Large intestine (tissue), 3 donors: ENCODE data around the gene SFMBT1. TPM values are rescaled to one million over a fixed set of nuclear protein-coding genes. Genes with fewer than 3 reads are reported as not detected.

ENCODE experiments used
- DNase-seq, 2 donors: peaks; one replicate each; pipeline versions ENCODE4 v3.0.0 to v3.0.0-alpha.2; 2013
- H3K27ac ChIP-seq: one replicate; pipeline ENCODE4 v1.5.1; 2013; ENCODE audit warnings: low read length
- H3K27me3 ChIP-seq: 2 replicates; pipeline ENCODE4 v1.6.1; 2013; ENCODE audit warnings: low read length; ENCODE audit not compliant: control insufficient read depth, insufficient read depth
- H3K36me3 ChIP-seq: 2 replicates; pipeline ENCODE4 v1.6.1; 2013; ENCODE audit warnings: low read length; ENCODE audit not compliant: control insufficient read depth, insufficient read depth
- H3K4me1 ChIP-seq: one replicate; pipeline ENCODE4 v1.6.1; 2013; ENCODE audit warnings: low read length; ENCODE audit not compliant: control insufficient read depth, insufficient read depth
- H3K4me3 ChIP-seq: one replicate; pipeline ENCODE4 v1.5.1; 2013; ENCODE audit warnings: low read length
- H3K9me3 ChIP-seq: one replicate; pipeline ENCODE4 v1.6.1; 2013; ENCODE audit warnings: mild to moderate bottlenecking, low read depth, low read length, moderate library complexity; ENCODE audit not compliant: control insufficient read depth
- WGBS: methylation state at CpG from one replicate; pipeline ENCODE4 v1.1.5; 2013; ENCODE audit warnings: low lambda C conversion rate; ENCODE audit not compliant: insufficient coverage; 5-methylcytosine and 5-hydroxymethylcytosine counted together
- polyA plus RNA-seq: library from polyadenylated mRNA; unstranded; fragments of 120-200 nt; gene quantifications from one replicate; pipeline ENCODE4 v1.2.1, GENCODE V29; 2013

SFMBT1 gene
- polyA plus RNA-seq, 1 donor, result 12.8 TPM

- no peak overlapping the region for H3K27ac ChIP-seq
- no peaks in the 10 kb centered on the region for H3K9me3 ChIP-seq
- no peaks in the 10 kb centered on the region for H3K27me3 ChIP-seq
- no peak overlapping the region for H3K4me3 ChIP-seq
- peaks cover 2% of the 10 kb centered on the region for H3K36me3 ChIP-seq
- WGBS, result no CpG with 5 or more reads among the region's 5 CpGs
- H3K4me1 ChIP-seq, result peaks cover 12% of the 10 kb centered on the region
- DNase-seq, result no peak
Measured at GRCh38 chr3:53081318-53081717, 35.4 kb upstream of the SFMBT1 start.

DNA sequence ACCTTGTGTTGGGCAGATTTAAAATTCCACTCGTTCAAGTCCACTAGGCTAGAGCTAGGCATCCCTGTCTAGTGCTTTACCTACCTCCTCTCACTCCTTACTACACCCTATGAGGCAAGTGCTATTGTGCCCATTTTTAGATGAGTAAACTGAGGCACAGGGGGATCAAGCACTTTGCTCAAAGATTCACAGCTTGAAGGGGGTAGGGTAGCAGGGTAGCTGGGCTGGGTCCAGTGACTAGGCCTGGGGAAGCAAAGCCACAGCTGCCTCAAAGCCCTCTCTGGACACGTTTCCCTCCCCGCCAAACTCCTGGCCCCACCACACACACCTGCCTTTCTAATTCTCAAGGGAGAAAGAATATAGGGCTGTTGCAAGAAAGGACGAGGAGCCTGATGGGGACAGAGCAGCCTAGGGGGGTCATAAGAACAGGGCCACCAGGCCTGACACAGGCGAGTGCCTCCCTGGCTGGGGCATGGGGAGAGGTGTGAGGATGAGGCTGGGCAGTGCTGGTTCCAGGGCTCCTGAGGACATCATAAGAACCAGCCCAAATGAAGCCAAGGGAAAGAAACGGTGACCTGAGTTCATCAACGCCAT, 34.8 kb upstream of the SFMBT1 start:
- DNase-seq, result no peak
- no CpG with 5 or more reads among the region's 7 CpGs for WGBS
- no peak overlapping the region for H3K27ac ChIP-seq
- H3K36me3 ChIP-seq, result peaks cover 2% of the 10 kb centered on the region
- H3K27me3 ChIP-seq, result no peaks in the 10 kb centered on the region
- H3K4me1 ChIP-seq, result peaks cover 12% of the 10 kb centered on the region
- no peaks in the 10 kb centered on the region for H3K9me3 ChIP-seq
- no peak overlapping the region for H3K4me3 ChIP-seq

- WGBS, result no CpG with 5 or more reads among the region's 12 CpGs
- Histone ChIP-seq H3K9me3 (no peaks in the 10 kb centered on the region), H3K4me3 (no peak overlapping the region), H3K27me3 (no peaks in the 10 kb centered on the region), H3K36me3 (peaks cover 2% of the 10 kb centered on the region), H3K4me1 (peaks cover 10% of the 10 kb centered on the region), H3K27ac (no peak overlapping the region)
- DNase-seq, result no peak
Measured at GRCh38 chr3:53079791-53080555, 34.1 kb upstream of the SFMBT1 start.

- Histone ChIP-seq H3K9me3 (no peaks in the 10 kb centered on the region), H3K4me3 (no peak overlapping the region), H3K27ac (no peak overlapping the region), H3K36me3 (peaks cover 2% of the 10 kb centered on the region), H3K27me3 (no peaks in the 10 kb centered on the region), H3K4me1 (peaks cover 2% of the 10 kb centered on the region)
- no CpG with 5 or more reads among the region's 6 CpGs for WGBS
- DNase-seq, result no peak
Measured at GRCh38 chr3:53079147-53079546, 33.3 kb upstream of the SFMBT1 start.

DNA sequence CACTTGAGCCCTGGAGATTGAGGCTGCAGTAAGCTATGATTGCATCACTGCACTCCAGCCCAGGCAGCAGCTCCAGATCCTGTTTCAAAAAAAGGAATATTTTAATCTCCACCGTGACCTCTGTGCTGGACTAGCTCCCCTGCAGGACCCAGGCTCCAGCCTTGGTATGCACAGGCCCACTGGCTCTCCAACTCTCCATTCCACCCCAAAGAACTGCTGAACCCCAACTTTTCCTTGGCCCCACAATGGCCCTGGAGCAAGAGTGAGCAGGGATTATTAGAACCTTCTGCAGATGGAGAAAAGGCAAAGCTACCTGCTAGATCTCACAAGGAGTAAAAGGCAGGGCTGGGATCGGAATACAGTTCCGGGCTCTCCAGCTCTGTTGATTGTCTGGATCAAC, 32.8 kb upstream of the SFMBT1 start:
- DNase-seq, result no peak
- H3K27me3 ChIP-seq, result no peaks in the 10 kb centered on the region
- WGBS, result no CpG with 5 or more reads among the region's 3 CpGs

GRCh38 chr3:53077476-53078220, 31.8 kb upstream of the SFMBT1 start:
- H3K27me3 ChIP-seq, result no peaks in the 10 kb centered on the region
- H3K27ac ChIP-seq, result no peak overlapping the region
- H3K4me1 ChIP-seq, result peaks cover 9% of the 10 kb centered on the region
- DNase-seq, result no peak
- no peaks in the 10 kb centered on the region for H3K9me3 ChIP-seq
- H3K36me3 ChIP-seq, result peaks cover 2% of the 10 kb centered on the region
- WGBS, result no CpG with 5 or more reads among the region's 10 CpGs
- H3K4me3 ChIP-seq, result no peak overlapping the region

More for the DNA sequence above, 32.8 kb upstream of the SFMBT1 start:
- peaks cover 4% of the 10 kb centered on the region for H3K4me1 ChIP-seq
- H3K27ac ChIP-seq, result no peak overlapping the region
- H3K9me3 ChIP-seq, result no peaks in the 10 kb centered on the region
- no peak overlapping the region for H3K4me3 ChIP-seq
- peaks cover 2% of the 10 kb centered on the region for H3K36me3 ChIP-seq

DNA sequence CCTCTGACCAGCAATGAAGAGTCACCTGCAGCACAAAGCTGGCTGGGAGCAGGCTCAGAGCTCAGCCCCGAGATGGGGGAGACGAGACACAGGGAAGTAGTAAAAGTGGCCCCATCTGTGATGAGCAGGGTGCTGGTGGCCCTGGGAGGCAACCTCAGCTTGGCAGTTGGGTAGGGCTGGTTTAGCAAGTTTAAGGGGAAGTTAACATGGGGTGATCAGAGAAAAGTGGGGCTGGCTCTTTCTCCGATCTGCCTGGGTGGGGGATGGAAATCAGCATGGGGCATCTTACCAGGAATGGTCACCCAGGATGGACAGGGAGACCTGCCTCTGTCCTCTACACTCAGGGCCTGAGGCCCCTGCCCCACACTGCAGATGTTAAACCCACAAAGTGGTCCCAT, 29.9 kb upstream of the SFMBT1 start:
- no peak overlapping the region for H3K4me3 ChIP-seq
- 83% methylated on average over 1 of the region's 3 CpGs for WGBS
- H3K27me3 ChIP-seq, result no peaks in the 10 kb centered on the region
- H3K9me3 ChIP-seq, result no peaks in the 10 kb centered on the region
- H3K27ac ChIP-seq, result no peak overlapping the region
- DNase-seq, result no peak
- peaks cover 18% of the 10 kb centered on the region for H3K4me1 ChIP-seq
- peaks cover 2% of the 10 kb centered on the region for H3K36me3 ChIP-seq

- Histone ChIP-seq H3K27me3 (no peaks in the 10 kb centered on the region), H3K36me3 (peaks cover 2% of the 10 kb centered on the region), H3K4me3 (no peak overlapping the region), H3K4me1 (peaks cover 18% of the 10 kb centered on the region), H3K27ac (no peak overlapping the region), H3K9me3 (no peaks in the 10 kb centered on the region)
- no peak for DNase-seq
- no CpG with 5 or more reads among the region's 9 CpGs for WGBS
Measured at GRCh38 chr3:53074761-53075742, 29.2 kb upstream of the SFMBT1 start.

- H3K4me3 ChIP-seq, result no peak overlapping the region
- no peak for DNase-seq
- no peak overlapping the region for H3K27ac ChIP-seq
- peaks cover 18% of the 10 kb centered on the region for H3K4me1 ChIP-seq
- no CpG with 5 or more reads among the region's 1 CpG for WGBS
- H3K27me3 ChIP-seq, result no peaks in the 10 kb centered on the region
- peaks cover 2% of the 10 kb centered on the region for H3K36me3 ChIP-seq
- H3K9me3 ChIP-seq, result no peaks in the 10 kb centered on the region
Measured at GRCh38 chr3:53074366-53074696, 28.5 kb upstream of the SFMBT1 start.
